Activated CD4-positive, CD25-positive, alpha-beta regulatory T cell treated with anti-CD3 and anti-CD28 coated beads, Interleukin-2, amount 50 U/mL, for 16 hours (primary cell): Measurements from ENCODE around the gene IVNS1ABP.
"Not testable (repeated sequence)": the region's sequence is repeated elsewhere in the genome, so short reads cannot be mapped to it uniquely, and the experiment has no call there.

ENCODE experiments used
- DNase-seq: peaks from one replicate; pipeline ENCODE4 v3.0.0-alpha.2; 2020; ENCODE audit warnings: low read depth, low spot score

IVNS1ABP gene

GRCh38 chr1:185257116-185257949 lies 59.7 kb downstream of the IVNS1ABP start:
- not testable (repeated sequence) for DNase-seq

GRCh38 chr1:185255595-185255994 lies 61.4 kb downstream of the IVNS1ABP start:
- DNase-seq, result not testable (repeated sequence)

GRCh38 chr1:185252404-185252803 lies 64.6 kb downstream of the IVNS1ABP start:
- DNase-seq, result not testable (repeated sequence)

- DNase-seq, result not testable (repeated sequence)
These were observed 65.1 kb downstream of the IVNS1ABP start for GRCh38 chr1:185251928-185252327.

- no peak for DNase-seq
These were observed 67.0 kb downstream of the IVNS1ABP start for GRCh38 chr1:185250063-185250462.

GRCh38 chr1:185249563-185249962 lies 67.5 kb downstream of the IVNS1ABP start:
- DNase-seq, result no peak
